Urothelium cell line (cell line): ENCODE results near the gene MAP3K7CL.
A peak's percentile ranks its signal among the peaks of the same experiment; 100 is the strongest.

ENCODE experiments used
- DNase-seq: peaks from one replicate; pipeline ENCODE4 v3.0.0; 2011; ENCODE audit warnings: low spot score, mixed read lengths
- FAIRE-seq: peaks from 2 replicates; lab custom pipeline; 2011; peaks lifted over from hg19 to GRCh38; lab: Jason Lieb, UNC

MAP3K7CL gene

GRCh38 chr21:29130270-29130969 is at the start of gene MAP3K7CL:
MAP3K7CL (plus strand) TSS chr21:29130644; CDS start chr21:29133345, 2,701 bp downstream.
- DNase-seq (peak; percentile 93), FAIRE-seq (peak; percentile 97)

GRCh38 chr21:29082046-29082815 is 48.2 kb upstream of the MAP3K7CL start:
- FAIRE-seq (peak; percentile 93), DNase-seq (no peak)

GRCh38 chr21:29083306-29083705 is 47.1 kb upstream of the MAP3K7CL start:
- FAIRE-seq: no peak
- no peak for DNase-seq

GRCh38 chr21:29084372-29084771 is 46.1 kb upstream of the MAP3K7CL start:
- FAIRE-seq: no peak
- no peak for DNase-seq

GRCh38 chr21:29085106-29085752 is 45.2 kb upstream of the MAP3K7CL start:
- no peak for FAIRE-seq
- DNase-seq: no peak

GRCh38 chr21:29091033-29091432 is 39.4 kb upstream of the MAP3K7CL start:
- FAIRE-seq (no peak), DNase-seq (no peak)

- DNase-seq: no peak
- no peak for FAIRE-seq
Measured at GRCh38 chr21:29092102-29092959, 38.1 kb upstream of the MAP3K7CL start.

GRCh38 chr21:29096218-29097015 is 34.0 kb upstream of the MAP3K7CL start:
- DNase-seq (no peak), FAIRE-seq (no peak)

GRCh38 chr21:29098156-29098555 is 32.3 kb upstream of the MAP3K7CL start:
- FAIRE-seq (no peak), DNase-seq (no peak)

- FAIRE-seq (no peak), DNase-seq (no peak)
Measured at GRCh38 chr21:29102791-29103257, 27.6 kb upstream of the MAP3K7CL start.

GRCh38 chr21:29104239-29104708 is 26.2 kb upstream of the MAP3K7CL start:
- FAIRE-seq: no peak
- DNase-seq: no peak

- FAIRE-seq (no peak), DNase-seq (no peak)
Measured at GRCh38 chr21:29105218-29105617, 25.2 kb upstream of the MAP3K7CL start.

- DNase-seq: peak; percentile 72
- FAIRE-seq: no peak
Measured at GRCh38 chr21:29114765-29115500, 15.5 kb upstream of the MAP3K7CL start.

- DNase-seq: no peak
- no peak for FAIRE-seq
Measured at GRCh38 chr21:29115899-29116298, 14.5 kb upstream of the MAP3K7CL start.

GRCh38 chr21:29117372-29117955 is 13.0 kb upstream of the MAP3K7CL start:
- DNase-seq (no peak), FAIRE-seq (no peak)

- FAIRE-seq (no peak), DNase-seq (no peak)
Measured at GRCh38 chr21:29121759-29122158, 8.7 kb upstream of the MAP3K7CL start.

GRCh38 chr21:29124645-29125044 is 5.8 kb upstream of the MAP3K7CL start:
- DNase-seq: no peak
- FAIRE-seq: no peak

- no peak for DNase-seq
- no peak for FAIRE-seq
Measured at GRCh38 chr21:29125191-29125590, 5.3 kb upstream of the MAP3K7CL start.

- FAIRE-seq (no peak), DNase-seq (no peak)
Measured at GRCh38 chr21:29125979-29126378, 4.5 kb upstream of the MAP3K7CL start.
